ENCODE measurements around the gene OR2A7.
"Not testable (repeated sequence)": the region's sequence is repeated elsewhere in the genome, so short reads cannot be mapped to it uniquely, and the experiment has no call there.

DNA sequence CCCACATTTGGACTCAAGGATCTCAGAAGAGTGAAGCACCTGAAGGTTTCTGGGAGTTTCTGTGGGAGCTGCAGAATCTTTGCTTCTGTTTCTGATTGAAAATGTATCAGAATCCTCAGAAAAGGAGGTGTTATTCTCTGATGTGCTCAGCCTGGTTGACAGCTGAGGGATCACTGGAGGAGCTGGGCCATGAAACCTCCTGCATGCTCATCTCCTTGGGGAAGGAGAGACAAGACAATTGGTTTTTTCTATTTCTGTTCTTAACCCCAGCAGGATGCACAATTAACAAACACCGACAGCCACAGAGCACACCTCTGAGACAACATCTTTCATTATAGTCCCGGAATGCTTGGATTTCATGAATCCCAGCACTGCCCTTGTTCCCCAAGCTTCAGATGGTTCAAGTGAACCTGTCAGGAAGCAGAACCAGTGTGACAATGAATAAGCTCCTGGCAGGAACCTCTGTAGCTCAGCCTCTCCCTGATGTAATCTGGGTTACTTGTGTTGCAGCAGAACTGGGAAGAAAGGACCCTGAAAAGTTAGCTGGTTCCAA is 26.0 kb downstream of the OR2A7 start:
- TF ChIP-seq ZC3H10 (CRISPR knock-in tag; IDR thresholded peaks at IDR 0.05); ARNTL (CRISPR knock-in tag; IDR thresholded peaks at IDR 0.05; ENCODE audit: borderline replicate concordance, low read depth); RARB (CRISPR knock-in tag; IDR thresholded peaks at IDR 0.05); CSDC2 (CRISPR knock-in tag; IDR thresholded peaks at IDR 0.05); PPARA (CRISPR knock-in tag; IDR thresholded peaks at IDR 0.05; ENCODE audit: borderline replicate concordance); OSR1 (CRISPR knock-in tag; IDR thresholded peaks at IDR 0.05); TCF4 (CRISPR knock-in tag; IDR thresholded peaks at IDR 0.05; ENCODE audit: borderline replicate concordance); ZFP3 (CRISPR knock-in tag; IDR thresholded peaks at IDR 0.05); TOX (CRISPR knock-in tag; IDR thresholded peaks at IDR 0.05; ENCODE audit: borderline replicate concordance); ZNF8 (CRISPR knock-in tag; IDR thresholded peaks at IDR 0.05): not testable (repeated sequence)
- TF ChIP-seq, protein P1, sequence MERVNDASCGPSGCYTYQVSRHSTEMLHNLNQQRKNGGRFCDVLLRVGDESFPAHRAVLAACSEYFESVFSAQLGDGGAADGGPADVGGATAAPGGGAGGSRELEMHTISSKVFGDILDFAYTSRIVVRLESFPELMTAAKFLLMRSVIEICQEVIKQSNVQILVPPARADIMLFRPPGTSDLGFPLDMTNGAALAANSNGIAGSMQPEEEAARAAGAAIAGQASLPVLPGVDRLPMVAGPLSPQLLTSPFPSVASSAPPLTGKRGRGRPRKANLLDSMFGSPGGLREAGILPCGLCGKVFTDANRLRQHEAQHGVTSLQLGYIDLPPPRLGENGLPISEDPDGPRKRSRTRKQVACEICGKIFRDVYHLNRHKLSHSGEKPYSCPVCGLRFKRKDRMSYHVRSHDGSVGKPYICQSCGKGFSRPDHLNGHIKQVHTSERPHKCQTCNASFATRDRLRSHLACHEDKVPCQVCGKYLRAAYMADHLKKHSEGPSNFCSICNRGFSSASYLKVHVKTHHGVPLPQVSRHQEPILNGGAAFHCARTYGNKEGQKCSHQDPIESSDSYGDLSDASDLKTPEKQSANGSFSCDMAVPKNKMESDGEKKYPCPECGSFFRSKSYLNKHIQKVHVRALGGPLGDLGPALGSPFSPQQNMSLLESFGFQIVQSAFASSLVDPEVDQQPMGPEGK (CRISPR knock-in tag; IDR thresholded peaks at IDR 0.05; ENCODE audit: borderline replicate concordance): not testable (repeated sequence)
- TF ChIP-seq, protein P2, sequence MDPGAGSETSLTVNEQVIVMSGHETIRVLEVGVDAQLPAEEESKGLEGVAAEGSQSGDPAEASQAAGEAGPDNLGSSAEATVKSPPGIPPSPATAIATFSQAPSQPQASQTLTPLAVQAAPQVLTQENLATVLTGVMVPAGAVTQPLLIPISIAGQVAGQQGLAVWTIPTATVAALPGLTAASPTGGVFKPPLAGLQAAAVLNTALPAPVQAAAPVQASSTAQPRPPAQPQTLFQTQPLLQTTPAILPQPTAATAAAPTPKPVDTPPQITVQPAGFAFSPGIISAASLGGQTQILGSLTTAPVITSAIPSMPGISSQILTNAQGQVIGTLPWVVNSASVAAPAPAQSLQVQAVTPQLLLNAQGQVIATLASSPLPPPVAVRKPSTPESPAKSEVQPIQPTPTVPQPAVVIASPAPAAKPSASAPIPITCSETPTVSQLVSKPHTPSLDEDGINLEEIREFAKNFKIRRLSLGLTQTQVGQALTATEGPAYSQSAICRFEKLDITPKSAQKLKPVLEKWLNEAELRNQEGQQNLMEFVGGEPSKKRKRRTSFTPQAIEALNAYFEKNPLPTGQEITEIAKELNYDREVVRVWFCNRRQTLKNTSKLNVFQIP (CRISPR knock-in tag; IDR thresholded peaks at IDR 0.05; ENCODE audit: borderline replicate concordance, low read depth): not testable (repeated sequence)
